ENCODE results near the gene CSGALNACT2. TPM values are rescaled to one million over a fixed set of nuclear protein-coding genes. Genes with fewer than 3 reads are reported as not detected.

Gene CSGALNACT2
- polyA plus RNA-seq, 1 of the 3 experiments (the other 2 are of a cell fraction), result 11.5 TPM

- WGBS (ENCODE audit: low lambda C conversion rate), result 77% methylated on average over 3 of the region's 13 CpGs
- CTCF ChIA-PET, result interaction anchor here (0.6 to 2.7 kb wide), 3 partner anchors 8 to 370 kb away, joined by 3 to 19 read pairs (median 3); no protein-coding TSS in a partner anchor
Observed at GRCh38 chr10:43206391-43207235, 68.4 kb downstream of the CSGALNACT2 start.

More at GRCh38 chr10:43206391-43207235, 68.4 kb downstream of the CSGALNACT2 start:
- no peaks in the 10 kb centered on the region for H3K36me3 ChIP-seq (replicated peaks in 1 of 2; ENCODE audit: control insufficient read depth in 1 of 2, insufficient read depth in 2 of 2, low read length in 1 of 2)
- no peaks in the 10 kb centered on the region for H3K9me3 ChIP-seq
- no peak for TF ChIP-seq NFIC (IDR thresholded peaks at IDR 0.05; ENCODE audit: borderline replicate concordance)
- TF ChIP-seq PBX3 (IDR thresholded peaks at IDR 0.05), result no peak
- no peak for TF ChIP-seq MEF2A (IDR thresholded peaks at IDR 0.05; ENCODE audit: borderline replicate concordance, low read depth)
- no peak for TF ChIP-seq MAX (IDR thresholded peaks at IDR 0.05; ENCODE audit: low read depth)
- TF ChIP-seq ZBTB33 (IDR thresholded peaks at IDR 0.05; ENCODE audit: borderline replicate concordance, low read depth), result no peak
- TF ChIP-seq GATA2 (CRISPR knock-in tag; IDR thresholded peaks at IDR 0.05), result no peak
- TF ChIP-seq CHD2 (IDR thresholded peaks at IDR 0.05; ENCODE audit: low read length, partially characterized antibody), result no peak
- TF ChIP-seq FOXJ3 (CRISPR knock-in tag; IDR thresholded peaks at IDR 0.05), result no peak
- TF ChIP-seq RXRA (IDR thresholded peaks at IDR 0.05; ENCODE audit: borderline replicate concordance, low read depth), result no peak
- no peak for TF ChIP-seq FOXM1 (IDR thresholded peaks at IDR 0.05; ENCODE audit: low read depth)
- no peak for TF ChIP-seq ELF1 (IDR thresholded peaks at IDR 0.05)
- no peak for TF ChIP-seq TCF12 (IDR thresholded peaks at IDR 0.05)
- TF ChIP-seq EP300 (IDR thresholded peaks at IDR 0.05; ENCODE audit: borderline replicate concordance in 1 of 2, low read depth in 1 of 2, low read length in 1 of 2), result no peak
- TF ChIP-seq CTCF (IDR thresholded peaks at IDR 0.05), result no peak
- TF ChIP-seq REST (IDR thresholded peaks at IDR 0.05; ENCODE audit: low read depth, low read length), result no peak
- no peak for TF ChIP-seq RFX5 (IDR thresholded peaks at IDR 0.05; ENCODE audit: low read length)
- H3K27me3 ChIP-seq (ENCODE audit: insufficient read depth), result no peaks in the 10 kb centered on the region
- no peak overlapping the region for H3K27ac ChIP-seq (ENCODE audit: low read depth in 2 of 2, low read length in 1 of 2)
- H2AFZ ChIP-seq (ENCODE audit: low read depth), result no peak overlapping the region
- no peak overlapping the region for H3K4me2 ChIP-seq
- H4K20me1 ChIP-seq (ENCODE audit: insufficient read depth), result no peaks in the 10 kb centered on the region
- H3K9ac ChIP-seq, result no peak overlapping the region
- peak; percentile 19 for DNase-seq
- H3K9me2 ChIP-seq, result no peaks in the 10 kb centered on the region
- H3K4me1 ChIP-seq (ENCODE audit: control insufficient read depth in 1 of 2, insufficient read depth in 2 of 2, low read depth in 1 of 2, low read length in 1 of 2), result no peaks in the 10 kb centered on the region; a peak in 1 of 4 replicates
- H3F3A ChIP-seq (replicated peaks; ENCODE audit: insufficient read depth), result no peaks in the 10 kb centered on the region
- no peaks in the 10 kb centered on the region for H3K79me2 ChIP-seq (ENCODE audit: insufficient read depth)
- POLR2A ChIA-PET, result no interaction called here
- H3K4me3 ChIP-seq (ENCODE audit: low read depth in 2 of 2, low read length in 1 of 2), result no peak overlapping the region

Measured in SK-N-SH (cell line).